Epidermal melanocyte (primary cell): ENCODE measurements around the gene SLC35E3.
"Not testable (repeated sequence)": the region's sequence is repeated elsewhere in the genome, so short reads cannot be mapped to it uniquely, and the experiment has no call there.

Experiments
- DNase-seq: peaks from one replicate; pipeline ENCODE4 v3.0.0; 2011; ENCODE audit warnings: low spot score; ENCODE audit not compliant: insufficient read length

The SLC35E3 gene

GRCh38 chr12:68793975-68794652, 48.1 kb downstream of the SLC35E3 start:
- DNase-seq, result no peak

- no peak for DNase-seq
Observed at GRCh38 chr12:68794653-68795251, 48.8 kb downstream of the SLC35E3 start.

GRCh38 chr12:68796399-68796798, 50.4 kb downstream of the SLC35E3 start:
- DNase-seq, result no peak

GRCh38 chr12:68798882-68799234, 52.9 kb downstream of the SLC35E3 start:
- no peak for DNase-seq

- no peak for DNase-seq
Observed at GRCh38 chr12:68800294-68800693, 54.3 kb downstream of the SLC35E3 start.

- not testable (repeated sequence) for DNase-seq
Observed at GRCh38 chr12:68801124-68801523, 55.1 kb downstream of the SLC35E3 start.

GRCh38 chr12:68802372-68802745, 56.4 kb downstream of the SLC35E3 start:
- DNase-seq, result not testable (repeated sequence)

GRCh38 chr12:68802911-68803651, 57.1 kb downstream of the SLC35E3 start:
- DNase-seq, result not testable (repeated sequence)

GRCh38 chr12:68803948-68804656, 58.1 kb downstream of the SLC35E3 start:
- no peak for DNase-seq

GRCh38 chr12:68804657-68805591, 58.9 kb downstream of the SLC35E3 start:
- DNase-seq, result no peak

GRCh38 chr12:68805592-68806120, 59.7 kb downstream of the SLC35E3 start:
- DNase-seq, result no peak

GRCh38 chr12:68806488-68807237, 60.7 kb downstream of the SLC35E3 start:
- no peak for DNase-seq

GRCh38 chr12:68807274-68807575, 61.2 kb downstream of the SLC35E3 start:
- DNase-seq, result not testable (repeated sequence)

- peak; percentile 94 for DNase-seq
Observed at GRCh38 chr12:68807576-68808387, 61.8 kb downstream of the SLC35E3 start, which contains the start of gene MDM2. MDM2 (plus strand) TSS chr12:68808177; CDS start chr12:68808478, 301 bp downstream.

- peak; percentile 70 for DNase-seq
Observed at GRCh38 chr12:68808388-68809189, 62.6 kb downstream of the SLC35E3 start.

GRCh38 chr12:68809190-68810026, 63.4 kb downstream of the SLC35E3 start:
- no peak for DNase-seq

- not testable (repeated sequence) for DNase-seq
Observed at GRCh38 chr12:68810027-68810389, 64.0 kb downstream of the SLC35E3 start.
